Middle frontal gyrus (tissue), 1 donor: ENCODE results near the gene ALDH1B1.
"Not testable (repeated sequence)": the region's sequence is repeated elsewhere in the genome, so short reads cannot be mapped to it uniquely, and the experiment has no call there.

Experiments used
- DNase-seq: peaks from one replicate; pipeline ENCODE4 v3.0.0-alpha.2; 2015; ENCODE audit warnings: low spot score; ENCODE audit errors: extremely low spot score

Gene ALDH1B1

DNA sequence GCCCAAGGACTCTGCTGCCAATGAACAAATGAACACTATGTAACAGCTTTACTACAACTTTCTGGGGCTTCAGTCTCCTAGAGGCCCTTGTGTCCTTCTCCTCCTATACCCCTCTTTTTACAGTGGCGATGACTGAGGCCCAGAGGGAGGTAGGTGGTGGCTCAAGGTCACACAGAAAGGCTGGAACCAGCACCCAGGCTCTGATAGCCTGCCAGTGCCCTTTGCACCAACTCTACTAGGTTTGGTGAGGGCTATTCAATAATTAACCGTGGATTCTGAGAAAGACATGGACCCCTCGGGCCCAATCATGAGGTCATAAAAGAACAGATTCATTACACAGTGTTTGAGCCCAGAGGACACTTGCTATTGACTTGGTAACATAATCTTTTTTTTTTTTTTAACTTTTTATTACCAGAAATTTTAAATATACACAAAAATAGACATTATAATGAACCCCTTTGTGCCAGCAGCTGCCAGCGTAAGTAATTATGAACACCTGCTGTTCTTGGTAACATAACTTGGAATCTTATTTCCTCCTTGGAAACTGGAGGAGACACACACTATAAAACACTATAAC is 6.1 kb upstream of the ALDH1B1 start:
- no peak for DNase-seq

DNA sequence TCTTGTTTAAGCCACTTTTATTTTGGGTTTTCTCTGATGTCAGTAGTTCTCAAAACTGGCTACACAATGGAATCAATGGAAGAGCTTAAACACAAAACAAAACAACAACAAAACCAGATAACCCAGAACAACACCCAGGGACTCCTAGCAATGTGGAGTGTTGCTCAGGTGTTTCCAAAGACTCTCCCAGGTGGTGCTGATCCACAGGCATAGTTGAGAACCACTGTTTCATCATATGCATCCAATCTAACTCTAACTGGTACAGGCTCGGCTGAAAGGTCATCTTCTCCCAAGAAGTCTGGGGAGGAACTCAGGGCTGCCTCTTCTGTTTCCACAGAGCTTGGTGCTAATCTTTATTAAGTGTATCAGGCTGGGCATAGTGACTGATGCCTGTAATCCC is 5.4 kb upstream of the ALDH1B1 start:
- no peak for DNase-seq

DNA sequence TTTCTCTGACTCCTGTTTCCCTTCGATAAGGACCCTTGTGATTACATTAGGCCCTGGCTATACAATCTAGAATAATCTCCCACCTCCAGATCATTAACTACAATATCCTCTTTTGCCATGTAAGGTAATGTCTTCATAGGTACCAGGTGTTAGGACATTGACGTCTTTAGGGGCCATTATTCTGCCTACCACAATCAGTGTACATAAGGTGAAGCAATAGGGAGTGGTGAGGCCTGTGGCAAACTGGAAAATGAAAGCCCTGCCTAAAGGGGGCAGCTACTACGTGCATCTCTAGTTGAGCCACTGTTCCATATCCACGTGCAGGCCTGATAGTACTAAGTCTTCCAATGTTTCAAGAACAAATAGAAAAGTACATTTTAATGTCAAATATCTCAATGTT is 4.8 kb upstream of the ALDH1B1 start:
- no peak for DNase-seq

DNA sequence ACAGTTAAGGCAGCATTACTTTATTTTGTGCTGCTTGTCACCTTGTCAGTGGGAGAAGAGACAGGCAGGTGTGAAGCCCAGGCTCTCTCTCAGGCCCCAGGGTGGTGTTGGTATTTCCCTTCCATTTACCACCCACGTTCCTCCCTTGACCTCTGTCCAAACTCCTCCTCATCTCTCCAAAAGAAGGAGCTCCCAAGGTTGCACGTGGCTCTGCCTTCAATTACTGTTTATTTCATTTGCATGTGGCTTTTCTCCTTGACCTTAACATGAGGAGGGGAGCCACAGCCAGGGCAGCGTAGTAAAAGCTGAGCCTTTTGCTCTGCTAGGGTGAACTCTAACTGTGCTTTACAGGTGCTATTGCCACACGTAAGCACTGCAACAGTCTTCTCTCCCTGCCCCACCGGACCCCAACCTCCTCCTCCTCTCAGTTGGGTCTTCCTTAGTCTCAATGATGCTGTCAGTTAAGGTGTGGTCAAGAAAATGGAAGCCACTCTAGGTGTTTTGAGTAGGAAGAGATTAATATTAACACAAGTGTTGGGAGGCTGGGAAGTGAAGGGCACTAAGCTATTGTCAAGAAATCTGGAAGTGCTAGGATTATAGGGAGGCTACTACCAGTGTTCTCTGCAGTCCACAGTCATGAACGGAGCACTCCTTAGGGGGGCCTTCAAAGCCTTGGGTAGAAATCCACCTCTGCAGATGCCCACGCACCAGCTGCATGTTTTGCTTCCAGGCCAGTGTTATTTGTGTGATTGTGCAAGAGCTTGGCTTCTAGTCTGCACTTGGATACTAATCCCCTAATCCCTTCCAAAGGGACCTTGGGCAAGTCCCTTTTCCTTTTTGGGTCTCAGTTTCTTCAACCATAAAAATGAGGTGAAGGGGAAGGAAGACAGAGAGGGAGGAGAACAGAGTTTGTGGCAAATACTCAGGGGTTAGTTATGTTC is 3.9 kb upstream of the ALDH1B1 start:
- no peak for DNase-seq

DNA sequence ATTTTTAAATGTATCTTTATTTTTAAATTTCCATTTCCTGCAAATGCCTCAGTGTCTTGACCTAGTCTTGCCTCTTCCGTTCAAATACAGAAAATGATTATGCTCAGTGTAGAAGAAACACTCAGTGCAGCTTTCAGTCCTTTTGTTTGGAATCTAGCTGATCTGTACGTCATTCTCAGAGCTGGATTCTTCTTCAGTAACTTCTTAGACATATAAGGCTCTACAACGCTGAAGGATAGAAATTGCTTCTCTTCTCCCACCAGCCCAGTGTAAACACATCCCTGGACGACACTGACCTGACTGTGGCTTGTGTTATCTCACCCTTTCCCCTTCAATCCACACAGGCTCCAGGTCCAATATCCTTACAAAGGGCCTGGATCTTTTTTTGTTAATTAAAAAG is 3.2 kb upstream of the ALDH1B1 start:
- no peak for DNase-seq

DNA sequence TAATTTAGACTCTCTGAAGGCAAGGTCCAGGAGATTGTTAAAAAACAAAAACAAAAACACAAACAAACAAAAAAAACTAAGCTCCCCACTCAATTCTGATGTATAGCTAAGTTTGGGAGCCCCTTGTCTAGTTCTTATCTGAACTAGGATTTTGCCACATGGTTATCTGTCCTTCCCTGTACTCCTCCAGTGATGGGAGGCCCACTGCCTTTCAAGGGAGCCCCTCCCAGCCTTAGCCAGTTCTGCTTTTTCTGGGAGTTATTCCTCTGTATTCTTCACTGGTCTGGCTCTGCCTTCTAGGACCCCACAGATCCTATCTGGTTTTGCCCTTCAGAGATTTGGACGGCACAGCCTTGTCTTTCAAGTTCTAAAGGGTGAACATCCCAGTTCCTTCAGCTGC is 2.1 kb upstream of the ALDH1B1 start:
- DNase-seq = no peak

DNA sequence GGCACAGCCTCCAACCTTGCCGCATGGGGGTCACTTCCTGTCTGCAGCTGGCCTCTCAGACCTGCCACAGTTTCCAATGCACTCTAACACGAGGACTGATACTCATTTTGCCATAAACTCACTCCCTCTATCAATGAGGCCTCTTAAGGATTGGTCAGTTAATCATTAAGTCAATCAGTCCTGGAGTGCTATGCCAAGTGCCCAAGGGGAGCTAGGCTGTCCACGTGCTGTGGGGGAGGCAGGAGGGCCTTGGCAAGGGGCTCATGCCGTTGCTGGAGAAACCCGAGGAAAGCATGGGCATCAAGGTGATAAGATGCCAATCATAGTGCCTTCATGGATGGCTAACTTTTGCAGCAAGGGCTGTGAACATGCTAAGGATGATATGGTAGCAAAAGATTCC is 1.7 kb upstream of the ALDH1B1 start:
- DNase-seq = no peak

DNA sequence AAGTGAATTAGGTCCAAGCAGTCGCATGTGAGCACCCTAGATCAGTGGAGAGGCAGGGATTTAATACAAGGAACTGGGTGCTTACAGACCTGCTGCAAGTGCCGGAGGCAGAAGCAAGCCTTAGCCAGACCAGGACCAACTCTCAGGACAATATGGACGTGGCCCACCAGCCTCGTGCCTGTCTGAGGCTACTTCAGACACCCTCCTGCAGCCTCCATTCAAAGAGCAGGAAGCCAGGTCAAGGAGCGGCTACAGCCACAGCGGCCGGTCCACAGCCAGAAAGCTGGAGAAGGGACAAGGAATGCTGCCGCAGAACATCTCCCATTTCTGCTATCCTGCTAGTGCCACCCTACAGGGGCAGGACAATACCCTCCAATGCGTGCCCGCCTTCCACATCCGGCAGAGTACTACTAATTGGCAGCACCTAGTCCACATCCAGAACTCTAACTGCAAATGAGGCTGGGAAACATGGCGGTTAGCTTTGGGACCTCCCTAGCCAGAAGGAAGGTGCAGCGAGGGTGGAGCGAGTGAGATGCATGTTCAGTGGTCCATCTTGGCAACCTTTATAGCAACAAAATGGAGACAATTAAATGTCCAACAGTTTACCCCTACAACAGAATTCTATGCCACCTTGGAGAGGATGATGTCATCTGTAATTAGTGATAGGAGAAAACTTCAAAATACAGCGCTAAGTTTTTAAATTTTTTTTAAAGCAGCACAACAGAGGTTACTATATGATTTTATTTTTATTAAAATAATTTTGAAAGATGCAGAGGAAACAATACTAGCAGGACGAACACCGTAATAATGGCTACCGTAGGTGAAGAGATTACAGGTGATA is 1.0 kb upstream of the ALDH1B1 start:
- no peak for DNase-seq

DNA sequence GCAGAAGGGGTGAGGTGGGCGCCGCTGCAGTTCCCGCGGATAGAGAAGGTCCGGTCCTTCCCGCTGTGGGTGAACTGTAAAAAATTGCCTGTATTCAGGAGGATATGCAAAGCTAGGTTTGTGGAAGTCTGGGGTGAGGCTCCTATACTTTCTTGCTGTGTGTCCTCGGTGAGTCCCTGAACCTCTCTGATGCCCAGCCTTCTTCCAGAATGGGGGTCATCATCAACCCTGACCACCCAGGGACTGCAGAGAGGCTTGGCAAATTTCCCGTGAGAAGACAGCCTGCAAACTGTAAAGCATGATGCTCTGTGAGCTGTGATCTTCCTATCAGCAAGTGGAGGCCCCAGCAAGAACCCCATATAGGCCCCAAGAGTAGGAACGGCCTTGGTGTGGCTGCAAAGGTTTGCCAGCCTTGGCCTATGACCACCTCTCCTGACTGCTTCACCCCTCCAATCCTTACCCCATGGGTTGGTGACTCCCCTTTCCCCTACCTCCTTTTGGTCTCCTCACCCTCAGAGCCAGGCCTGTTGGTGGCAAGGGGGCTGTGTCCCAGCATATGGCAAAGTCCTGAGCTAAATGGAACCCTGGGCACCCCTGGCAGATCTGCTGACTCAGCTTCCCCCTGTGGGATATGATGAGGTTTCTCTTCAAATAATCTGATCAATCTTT is 760 bp downstream of the ALDH1B1 start:
- no peak for DNase-seq

DNA sequence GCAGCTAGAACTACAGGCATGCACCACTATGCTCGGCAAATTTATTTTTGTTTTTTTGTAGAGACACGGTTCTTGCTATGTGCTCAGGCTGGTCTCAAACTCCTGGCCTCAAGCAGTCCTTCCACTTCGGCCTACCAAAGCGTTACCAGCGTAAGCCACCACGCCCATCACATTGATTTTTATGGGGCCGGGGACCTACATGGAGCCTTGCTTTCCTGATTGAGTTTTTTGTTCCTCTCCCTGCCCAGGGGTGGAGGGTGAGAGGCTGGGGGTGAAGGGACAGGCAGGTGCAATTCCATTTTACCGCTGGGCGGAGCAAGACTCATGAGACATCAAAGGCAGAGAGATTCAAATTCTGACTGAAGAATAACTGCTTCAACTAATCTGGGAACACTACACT is 1.9 kb downstream of the ALDH1B1 start:
- no peak for DNase-seq

DNA sequence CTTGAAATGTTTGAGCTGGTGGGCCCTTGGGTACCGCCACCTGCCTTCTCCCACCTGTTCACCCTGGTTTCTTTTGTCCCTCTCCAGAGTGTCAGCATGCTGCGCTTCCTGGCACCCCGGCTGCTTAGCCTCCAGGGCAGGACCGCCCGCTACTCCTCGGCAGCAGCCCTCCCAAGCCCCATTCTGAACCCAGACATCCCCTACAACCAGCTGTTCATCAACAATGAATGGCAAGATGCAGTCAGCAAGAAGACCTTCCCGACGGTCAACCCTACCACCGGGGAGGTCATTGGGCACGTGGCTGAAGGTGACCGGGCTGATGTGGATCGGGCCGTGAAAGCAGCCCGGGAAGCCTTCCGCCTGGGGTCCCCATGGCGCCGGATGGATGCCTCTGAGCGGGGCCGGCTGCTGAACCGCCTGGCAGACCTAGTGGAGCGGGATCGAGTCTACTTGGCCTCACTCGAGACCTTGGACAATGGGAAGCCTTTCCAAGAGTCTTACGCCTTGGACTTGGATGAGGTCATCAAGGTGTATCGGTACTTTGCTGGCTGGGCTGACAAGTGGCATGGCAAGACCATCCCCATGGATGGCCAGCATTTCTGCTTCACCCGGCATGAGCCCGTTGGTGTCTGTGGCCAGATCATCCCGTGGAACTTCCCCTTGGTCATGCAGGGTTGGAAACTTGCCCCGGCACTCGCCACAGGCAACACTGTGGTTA is 3.3 kb downstream of the ALDH1B1 start:
- no peak for DNase-seq

DNA sequence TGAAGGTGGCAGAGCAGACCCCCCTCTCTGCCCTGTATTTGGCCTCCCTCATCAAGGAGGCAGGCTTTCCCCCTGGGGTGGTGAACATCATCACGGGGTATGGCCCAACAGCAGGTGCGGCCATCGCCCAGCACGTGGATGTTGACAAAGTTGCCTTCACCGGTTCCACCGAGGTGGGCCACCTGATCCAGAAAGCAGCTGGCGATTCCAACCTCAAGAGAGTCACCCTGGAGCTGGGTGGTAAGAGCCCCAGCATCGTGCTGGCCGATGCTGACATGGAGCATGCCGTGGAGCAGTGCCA is 3.8 kb downstream of the ALDH1B1 start:
- no peak for DNase-seq

DNA sequence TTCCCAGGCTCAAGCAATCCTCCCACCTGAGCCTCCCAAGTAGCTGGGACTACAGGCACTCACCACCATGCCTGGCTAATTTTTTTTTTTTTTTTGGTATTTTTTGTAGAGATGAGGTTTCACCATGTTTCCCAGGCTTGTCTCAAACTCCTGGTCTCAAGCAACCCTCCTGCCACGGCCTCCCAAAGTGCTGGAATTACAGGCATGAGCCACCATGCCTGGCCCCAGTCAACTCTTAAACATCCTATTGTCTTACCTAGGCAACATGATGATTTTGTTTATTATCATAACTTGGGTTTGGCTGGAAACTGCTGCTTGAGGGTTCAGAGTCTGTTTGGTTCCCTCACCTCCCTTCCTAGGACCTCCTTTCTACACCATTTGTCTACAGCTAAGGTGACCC is 6.7 kb downstream of the ALDH1B1 start:
- not testable (repeated sequence) for DNase-seq

DNA sequence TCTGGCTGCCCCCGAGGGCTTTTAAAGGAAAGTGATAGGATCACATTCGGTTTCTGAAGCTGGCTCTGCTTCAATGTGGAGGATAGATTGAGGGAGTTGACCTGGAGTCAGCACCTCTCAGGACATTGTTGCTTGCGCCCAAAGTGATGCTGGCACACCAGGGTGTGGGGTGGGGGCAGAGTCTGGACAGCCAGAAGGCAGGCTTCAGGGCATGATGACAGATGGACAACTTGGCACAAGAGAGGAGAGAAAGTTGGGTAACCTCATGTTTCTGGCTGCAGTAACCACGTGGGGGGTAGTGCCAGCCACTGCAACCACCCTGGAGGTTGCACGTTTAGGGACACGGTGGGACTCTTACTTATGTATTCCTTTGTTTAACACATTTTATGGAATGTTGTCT is 9.5 kb downstream of the ALDH1B1 start:
- no peak for DNase-seq

DNA sequence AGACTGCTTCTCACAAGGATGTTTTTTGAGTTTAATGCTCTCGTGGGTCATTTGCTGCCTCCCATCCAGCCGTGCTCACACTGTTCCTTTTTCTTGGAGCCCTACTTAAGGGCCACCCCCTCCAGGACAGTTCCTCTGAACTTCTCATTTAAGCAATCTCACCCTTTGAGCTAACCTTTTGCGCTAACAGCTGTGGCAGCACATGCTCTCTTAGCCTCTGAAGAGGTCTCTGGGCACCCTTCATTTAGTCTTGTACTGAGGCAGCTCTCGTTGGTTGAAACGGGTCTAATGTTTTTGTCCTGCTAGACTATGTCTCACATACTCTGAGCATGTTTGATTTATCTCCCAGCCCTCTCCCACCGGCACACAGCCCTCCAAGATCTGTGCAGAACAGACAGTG is 11.8 kb downstream of the ALDH1B1 start:
- DNase-seq = no peak

DNA sequence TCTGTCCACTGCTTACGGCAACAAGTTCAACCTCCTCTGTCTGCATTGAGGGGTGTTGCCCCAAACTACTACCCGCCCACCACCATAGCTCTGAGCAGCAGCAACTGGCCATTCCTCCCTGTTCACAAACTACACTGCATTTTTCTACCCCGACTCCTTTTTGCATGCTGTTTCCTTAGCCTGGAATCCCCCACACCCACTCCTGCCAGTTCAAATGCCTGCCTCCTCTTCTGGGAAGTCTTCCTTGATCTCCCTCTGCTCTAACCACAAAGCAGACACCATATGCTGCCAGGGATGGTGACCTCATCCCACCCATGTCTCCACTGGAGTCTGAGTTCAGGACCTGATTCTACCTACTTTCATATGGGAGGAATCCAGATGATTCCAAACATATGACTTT is 13.3 kb downstream of the ALDH1B1 start:
- DNase-seq = no peak

DNA sequence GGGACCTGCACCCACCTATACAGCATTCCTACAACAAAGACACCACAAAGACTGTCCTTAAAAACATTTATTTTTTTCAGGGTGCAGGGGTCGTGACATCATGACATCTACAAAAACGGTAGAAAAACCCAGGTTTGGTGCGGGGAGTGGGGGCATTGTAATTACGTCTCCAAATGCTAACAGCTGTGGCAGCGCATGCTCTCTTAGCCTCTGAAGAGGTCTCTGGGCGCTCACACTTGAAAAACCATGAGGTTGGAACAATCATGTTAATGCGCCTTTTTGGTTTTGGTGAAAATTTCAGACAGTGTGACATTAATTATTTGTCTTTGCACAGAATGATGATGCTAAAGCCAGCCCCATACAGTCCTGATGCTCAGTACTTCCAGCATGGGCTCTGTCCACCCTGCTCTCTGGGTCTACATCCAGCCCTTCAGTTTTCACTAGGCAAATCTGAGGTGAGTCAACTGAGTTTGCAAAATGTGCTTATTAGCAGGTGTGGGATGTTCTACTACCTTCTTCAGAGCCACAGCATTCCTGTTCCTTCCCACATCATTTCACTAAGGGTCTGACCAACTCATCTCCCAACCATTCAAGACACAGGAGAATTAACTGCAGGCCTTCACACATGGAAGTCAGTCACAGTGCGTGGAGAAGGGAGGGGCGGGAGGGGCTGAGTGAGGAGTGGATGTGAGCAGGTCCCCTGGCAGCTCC is 14.1 kb downstream of the ALDH1B1 start:
- no peak for DNase-seq

DNA sequence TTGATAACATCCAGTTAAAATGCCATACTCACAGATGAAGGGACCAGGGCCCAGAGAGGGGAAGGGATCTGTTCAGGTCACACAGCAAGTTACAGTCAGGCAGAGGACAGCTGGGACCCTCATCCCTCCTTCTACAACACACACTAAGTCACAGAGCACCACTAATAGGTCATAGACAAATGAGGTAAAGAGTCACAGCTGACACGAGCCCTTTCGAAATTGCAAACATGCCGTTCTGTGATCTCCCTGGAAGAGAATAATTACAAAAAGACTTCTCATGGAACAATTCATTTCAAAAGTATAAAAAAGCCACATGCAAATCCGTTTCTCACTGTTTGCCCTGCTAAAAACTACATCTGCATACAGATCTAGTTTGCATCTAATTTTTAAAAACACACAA is 16.2 kb downstream of the ALDH1B1 start:
- no peak for DNase-seq

DNA sequence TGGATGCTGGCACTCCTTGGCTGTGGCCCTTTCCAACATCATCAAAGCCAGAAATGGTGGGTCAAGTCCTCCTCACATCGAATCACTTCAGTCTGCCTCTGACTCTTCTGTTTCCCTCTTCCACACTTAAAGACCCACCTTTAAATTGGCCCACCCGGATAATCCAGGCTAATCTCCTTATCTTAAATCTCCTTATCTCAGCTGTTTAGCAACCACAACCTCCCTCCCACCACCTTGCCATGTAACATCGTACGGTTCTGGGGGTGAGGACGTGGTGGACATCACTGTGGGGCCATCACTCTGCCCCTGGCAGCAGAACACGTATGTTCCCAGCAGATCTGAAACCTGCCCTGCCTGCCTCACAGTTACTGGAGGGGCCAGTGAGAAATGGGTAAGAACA is 20.2 kb downstream of the ALDH1B1 start:
- DNase-seq = no peak

DNA sequence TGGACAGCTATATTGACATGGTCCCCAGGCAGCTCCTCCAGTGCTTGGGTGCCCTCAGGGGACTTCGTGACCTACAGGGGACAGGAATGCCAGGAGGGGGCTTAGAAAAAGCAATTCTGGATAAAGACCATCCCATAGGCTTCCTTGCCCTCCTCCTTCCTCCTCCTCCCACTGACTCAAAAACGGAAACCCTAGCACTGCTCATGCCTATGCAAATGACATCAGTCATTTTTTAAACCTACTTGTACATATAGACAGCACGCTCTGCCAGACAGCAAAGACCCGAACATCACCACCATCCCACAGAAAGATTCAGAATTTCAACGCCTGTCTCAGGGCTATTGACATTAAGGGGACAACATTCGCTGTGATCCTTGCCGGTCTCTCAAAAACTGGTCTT is 20.8 kb downstream of the ALDH1B1 start:
- DNase-seq = no peak
